GM21381 (cell line): ENCODE data around the gene ABCE1.

Experiments used
- ATAC-seq: cut with Tn5 transposase; IDR thresholded peaks from one replicate; pipeline ENCODE4 v1.9.1; 2021; ENCODE audit warnings: mild to moderate bottlenecking, moderate library complexity; ENCODE audit not compliant: unreplicated experiment

ABCE1 gene

GRCh38 chr4:145176641-145177432, 78.7 kb downstream of the ABCE1 start:
- ATAC-seq, result no peak

- ATAC-seq, result no peak
These were observed 79.4 kb downstream of the ABCE1 start for GRCh38 chr4:145177511-145177905.

GRCh38 chr4:145177906-145178538, 79.9 kb downstream of the ABCE1 start:
- no peak for ATAC-seq

- no peak for ATAC-seq
These were observed 80.7 kb downstream of the ABCE1 start for GRCh38 chr4:145178740-145179280.
